IMR-90 (cell line): ENCODE results near the gene PLPP7. TPM values are rescaled to one million over a fixed set of nuclear protein-coding genes. Genes with fewer than 3 reads are reported as not detected.
"Not testable (repeated sequence)": the region's sequence is repeated elsewhere in the genome, so short reads cannot be mapped to it uniquely, and the experiment has no call there.

Experiments
- ATAC-seq: fragments of 200-7000 bp; cut with Tn5 transposase; 2 replicates; pipeline ENCODE4 v1.9.1; 2020; ENCODE audit warnings: low read depth, mild to moderate bottlenecking, moderate library complexity
- BruUV-seq: library from RNA; stranded (reverse); fragments of 400-500 nt; replicated peaks from 2 replicates; lab custom pipeline; 2021; lab: Mats Ljungman, UMichigan
- CTCF ChIA-PET: fragments of 300-600 bp; formaldehyde crosslinking; extraction: SDS; loops from one replicate; lab custom pipeline; 2021; ENCODE audit warnings: antibody characterized with exemption; lab: Yijun Ruan, JAX
- POLR2A ChIA-PET: fragments of 300-600 bp; sonication (Branson Sonifier 250); formaldehyde crosslinking; loops from one replicate; lab custom pipeline; 2022; ENCODE audit warnings: antibody characterized with exemption; ENCODE audit not compliant: unreplicated experiment; lab: Charles Lee
- DNase-seq: peaks from one replicate; pipeline ENCODE4 v3.0.0; 2013
- H2AFZ ChIP-seq: replicated peaks from 2 replicates; pipeline ENCODE3; 2013; ENCODE audit warnings: low read length, mild to moderate bottlenecking; ENCODE audit not compliant: poor library complexity
- H2AK5ac ChIP-seq: 2 replicates; pipeline ENCODE4 v1.6.1; 2013; ENCODE audit warnings: low read depth, low read length, inconsistent platforms
- H2AK9ac ChIP-seq: replicated peaks from 2 replicates; pipeline ENCODE3; 2013; ENCODE audit warnings: mild to moderate bottlenecking, low read depth, low read length, moderate library complexity; ENCODE audit not compliant: poor library complexity
- H2BK120ac ChIP-seq: 2 replicates; pipeline ENCODE4 v1.6.1; 2013; ENCODE audit warnings: low read depth, low read length, inconsistent platforms
- H2BK15ac ChIP-seq: 3 replicates; pipeline ENCODE4 v1.6.1; 2013; ENCODE audit warnings: low read depth, low read length, inconsistent platforms
- H2BK20ac ChIP-seq: 2 replicates; pipeline ENCODE4 v1.6.1; 2013; ENCODE audit warnings: low read depth, mild to moderate bottlenecking, inconsistent platforms, low read length, moderate library complexity
- H2BK5ac ChIP-seq: 2 replicates; pipeline ENCODE4 v1.6.1; 2013; ENCODE audit warnings: mild to moderate bottlenecking, low read depth, low read length, inconsistent platforms; ENCODE audit not compliant: poor library complexity, severe bottlenecking
- H3K14ac ChIP-seq: replicated peaks from 2 replicates; pipeline ENCODE4 v1.6.1; 2013; ENCODE audit warnings: low read depth, low read length, inconsistent platforms
- H3K18ac ChIP-seq: 2 replicates; pipeline ENCODE4 v1.6.1; 2013; ENCODE audit warnings: low read depth, low read length, control low read depth
- H3K23ac ChIP-seq: 2 replicates; pipeline ENCODE4 v1.6.1; 2013; ENCODE audit warnings: low read depth, low read length, inconsistent platforms
- H3K27ac ChIP-seq: 2 replicates; pipeline ENCODE4 v1.5.1; 2013; ENCODE audit warnings: mild to moderate bottlenecking, control low read depth, low read length; ENCODE audit not compliant: insufficient read depth
- H3K27me3 ChIP-seq: 2 replicates; pipeline ENCODE4 v1.6.1; 2013; ENCODE audit warnings: low read length; ENCODE audit not compliant: control insufficient read depth, insufficient read depth
- H3K36me3 ChIP-seq: 2 replicates; pipeline ENCODE4 v1.6.1; 2013; ENCODE audit warnings: low read length, mixed read lengths; ENCODE audit not compliant: control insufficient read depth, insufficient read depth
- H3K4ac ChIP-seq: 2 replicates; pipeline ENCODE4 v1.6.1; 2013; ENCODE audit warnings: low read depth, low read length, inconsistent platforms
- H3K4me1 ChIP-seq: 2 replicates; pipeline ENCODE4 v1.6.1; 2013; ENCODE audit warnings: low read length, mixed read lengths; ENCODE audit not compliant: control insufficient read depth, insufficient read depth
- H3K4me2 ChIP-seq: 2 replicates; pipeline ENCODE4 v1.6.1; 2013; ENCODE audit warnings: low read depth, mild to moderate bottlenecking, control low read depth, low read length, moderate library complexity
- H3K4me3 ChIP-seq: 2 replicates; pipeline ENCODE4 v1.5.1; 2013; ENCODE audit warnings: low read depth, mild to moderate bottlenecking, control low read depth, low read length, moderate library complexity; ENCODE audit not compliant: insufficient read depth
- H3K56ac ChIP-seq: 2 replicates; pipeline ENCODE4 v1.6.1; 2013; ENCODE audit warnings: low read length, inconsistent platforms; ENCODE audit not compliant: insufficient read depth; ENCODE audit errors: extremely low read depth
- H3K79me1 ChIP-seq, 2 experiments: 2 replicates each; pipeline ENCODE4 v1.6.1; 2013; ENCODE audit warnings: low read length in 2 of 2, inconsistent platforms in 1 of 2, low read depth in 1 of 2
- H3K9ac ChIP-seq: 2 replicates; pipeline ENCODE4 v1.6.1; 2013; ENCODE audit warnings: low read depth, low read length, control low read depth
- H3K9me1 ChIP-seq: 2 replicates; pipeline ENCODE4 v1.6.1; 2013; ENCODE audit warnings: low read length, inconsistent platforms; ENCODE audit not compliant: insufficient read depth
- H3K9me3 ChIP-seq: 2 replicates; pipeline ENCODE4 v1.6.1; 2013; ENCODE audit warnings: low read length; ENCODE audit not compliant: control insufficient read depth, insufficient read depth
- H4K20me1 ChIP-seq: 2 replicates; pipeline ENCODE4 v1.6.1; 2013; ENCODE audit warnings: low read length, inconsistent platforms; ENCODE audit not compliant: insufficient read depth
- H4K5ac ChIP-seq: 2 replicates; pipeline ENCODE4 v1.6.1; 2013; ENCODE audit warnings: mild to moderate bottlenecking, low read depth, low read length, control low read depth
- H4K8ac ChIP-seq, 2 experiments: 2 replicates each; pipeline ENCODE4 v1.6.1; 2013; ENCODE audit warnings: low read depth in 2 of 2, low read length in 2 of 2, control low read depth in 1 of 2, inconsistent platforms in 1 of 2
- H4K91ac ChIP-seq: 2 replicates; pipeline ENCODE4 v1.6.1; 2013; ENCODE audit warnings: low read depth, low read length, inconsistent platforms; ENCODE audit not compliant: insufficient read depth
- WGBS, 2 experiments: methylation state at CpG; one replicate each; pipeline versions ENCODE4 v1.1.5 to v1.1.7; 2013; ENCODE audit warnings: missing lambda C conversion rate in 2 of 2; ENCODE audit not compliant: insufficient read length in 1 of 2; ENCODE audit errors: extremely low coverage in 2 of 2; 5-methylcytosine and 5-hydroxymethylcytosine counted together
- dilution Hi-C: fragments of 300-500 bp; cut with HindIII; formaldehyde crosslinking; loops from one replicate; pipeline ENCODE4 v1.14.3; 2018; ENCODE audit warnings: low sequenced_read_pairs; ENCODE audit not compliant: unreplicated experiment
- in situ Hi-C: fragments of 300-500 bp; cut with MboI; formaldehyde crosslinking; loops from 3 replicates; pipeline ENCODE4 v1.14.3; 2019; ENCODE audit warnings: low sequenced_read_pairs, inconsistent platforms, mixed read lengths
- intact Hi-C: fragments of 100-400 bp; cut with micrococcal nuclease; formaldehyde crosslinking; loops from 2 replicates; pipeline ENCODE4 v1.10.0; 2022
- polyA plus RNA-seq, 3 experiments: library from polyadenylated mRNA; depleted of rRNA; stranded (reverse); fragments of >200 nt; gene quantifications; 2 replicates each; pipeline ENCODE4 v1.2.3, GENCODE V29; 2012; ENCODE audit warnings: low replicate concordance in 1 of 3
- total RNA-seq: library from RNA; depleted of rRNA; stranded (reverse); fragments of >200 nt; gene quantifications from 2 replicates; pipeline ENCODE4 v1.2.3, GENCODE V29; 2012

The PLPP7 gene
- total and polyA plus RNA-seq, 2 of the 4 experiments (the other 2 are of a cell fraction): 0.54 to 1.2 TPM

GRCh38 chr9:131344931-131345535, 55.5 kb downstream of the PLPP7 start:
- intact Hi-C loops, H3K9me3 ChIP-seq, H3K9ac ChIP-seq, H3K18ac ChIP-seq, H2BK20ac ChIP-seq, BruUV-seq, H3K56ac ChIP-seq, H4K8ac ChIP-seq, H3K4me2 ChIP-seq, H2AK5ac ChIP-seq, CTCF ChIA-PET, H2BK120ac ChIP-seq, H3K4me3 ChIP-seq, H3K9me1 ChIP-seq, H2AFZ ChIP-seq, POLR2A ChIA-PET, H3K27me3 ChIP-seq, H4K91ac ChIP-seq, dilution Hi-C loops, H3K4ac ChIP-seq, H4K5ac ChIP-seq, H3K79me1 ChIP-seq, H4K20me1 ChIP-seq, DNase-seq, H3K23ac ChIP-seq, H2BK15ac ChIP-seq, H3K27ac ChIP-seq, H3K36me3 ChIP-seq, H2BK5ac ChIP-seq, H2AK9ac ChIP-seq, in situ Hi-C loops, H3K4me1 ChIP-seq, ATAC-seq, H3K14ac ChIP-seq: not testable (repeated sequence)
- WGBS, 2 experiments: 77% methylated on average over 4 of the region's 11 CpGs; no CpG with 5 or more reads in 1 of the 2 experiments
